Neural crest cell (in vitro differentiated cells): ENCODE results near the gene TYK2. TPM values are rescaled to one million over a fixed set of nuclear protein-coding genes. Genes with fewer than 3 reads are reported as not detected.
A peak's percentile ranks its signal among the peaks of the same experiment; 100 is the strongest.

Source experiments
- DNase-seq: peaks from one replicate; pipeline ENCODE4 v3.0.0; 2021; ENCODE audit warnings: low read depth, mixed read lengths, low spot score
- H3K27ac Mint-ChIP-seq: one replicate; pipeline ENCODE4 v1.8.0; 2021; ENCODE audit warnings: mild to moderate bottlenecking, mixed read lengths; ENCODE audit not compliant: unreplicated experiment
- H3K27me3 Mint-ChIP-seq: 2 replicates; pipeline ENCODE4 v1.8.0; 2021; ENCODE audit warnings: low read depth, mild to moderate bottlenecking, mixed read lengths
- H3K36me3 Mint-ChIP-seq: 2 replicates; pipeline ENCODE4 v1.8.0; 2021; ENCODE audit warnings: low read depth, mild to moderate bottlenecking, mixed read lengths
- H3K4me1 Mint-ChIP-seq: 2 replicates; pipeline ENCODE4 v1.8.0; 2021; ENCODE audit warnings: mixed read lengths
- H3K4me3 Mint-ChIP-seq: one replicate; pipeline ENCODE4 v1.8.0; 2021; ENCODE audit warnings: mild to moderate bottlenecking, mixed read lengths
- H3K9me3 Mint-ChIP-seq: 2 replicates; pipeline ENCODE4 v1.8.0; 2021; ENCODE audit warnings: mixed read lengths
- CTCF ChIP-seq: fragments of 200-600 bp; sonication (generic); conservative IDR thresholded peaks from 2 replicates; pipeline ENCODE4 v1.5.0; 2021; ENCODE audit warnings: antibody characterized with exemption, mild to moderate bottlenecking
- total RNA-seq: library from RNA; stranded (reverse); gene quantifications from 2 replicates; pipeline ENCODE4 v1.2.1, GENCODE V29; 2021

TYK2 gene
- total RNA-seq, 1 donor from 2014 or later: 103 TPM

DNA sequence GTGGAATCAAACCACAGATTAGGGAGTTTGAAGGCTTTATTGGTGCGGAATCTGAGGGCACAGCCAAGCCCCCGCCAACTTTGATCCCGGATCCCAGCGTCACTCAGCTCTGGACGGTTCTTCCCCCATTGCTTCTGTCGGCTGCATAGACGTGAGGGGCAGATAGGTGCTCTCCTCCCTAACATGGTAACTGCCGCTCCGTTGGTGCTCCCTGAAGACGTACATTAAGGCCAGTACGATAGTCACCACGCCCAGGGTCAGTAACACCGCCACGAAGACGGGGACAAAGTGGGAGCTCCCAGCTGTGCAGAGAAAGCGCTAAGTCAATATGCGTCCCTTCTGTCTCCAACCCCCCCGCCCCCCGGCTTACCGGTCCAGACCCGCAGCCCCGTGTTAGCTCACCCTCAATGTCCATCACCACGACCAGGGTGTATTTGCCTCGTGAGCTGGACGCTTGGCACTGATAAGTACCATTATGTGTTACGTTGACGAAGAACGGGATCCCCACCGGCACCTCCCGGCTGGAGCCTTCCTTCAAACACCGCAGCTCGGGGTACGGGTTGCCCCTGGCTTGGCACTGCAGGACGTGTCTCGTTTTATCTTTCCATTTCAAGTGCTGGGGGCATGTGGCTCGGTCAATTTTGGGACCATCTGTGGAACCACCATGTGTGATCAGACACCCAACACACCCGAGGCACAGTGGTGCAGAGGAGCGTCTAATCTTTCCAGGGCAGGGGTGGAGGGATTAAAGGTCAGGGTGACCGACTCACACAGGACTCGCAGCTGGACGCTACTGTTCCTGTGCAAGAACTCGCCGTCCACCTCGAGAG is 46.4 kb downstream of the TYK2 start:
- TF ChIP-seq CTCF: no peak
- peak; percentile 18 for DNase-seq

DNA sequence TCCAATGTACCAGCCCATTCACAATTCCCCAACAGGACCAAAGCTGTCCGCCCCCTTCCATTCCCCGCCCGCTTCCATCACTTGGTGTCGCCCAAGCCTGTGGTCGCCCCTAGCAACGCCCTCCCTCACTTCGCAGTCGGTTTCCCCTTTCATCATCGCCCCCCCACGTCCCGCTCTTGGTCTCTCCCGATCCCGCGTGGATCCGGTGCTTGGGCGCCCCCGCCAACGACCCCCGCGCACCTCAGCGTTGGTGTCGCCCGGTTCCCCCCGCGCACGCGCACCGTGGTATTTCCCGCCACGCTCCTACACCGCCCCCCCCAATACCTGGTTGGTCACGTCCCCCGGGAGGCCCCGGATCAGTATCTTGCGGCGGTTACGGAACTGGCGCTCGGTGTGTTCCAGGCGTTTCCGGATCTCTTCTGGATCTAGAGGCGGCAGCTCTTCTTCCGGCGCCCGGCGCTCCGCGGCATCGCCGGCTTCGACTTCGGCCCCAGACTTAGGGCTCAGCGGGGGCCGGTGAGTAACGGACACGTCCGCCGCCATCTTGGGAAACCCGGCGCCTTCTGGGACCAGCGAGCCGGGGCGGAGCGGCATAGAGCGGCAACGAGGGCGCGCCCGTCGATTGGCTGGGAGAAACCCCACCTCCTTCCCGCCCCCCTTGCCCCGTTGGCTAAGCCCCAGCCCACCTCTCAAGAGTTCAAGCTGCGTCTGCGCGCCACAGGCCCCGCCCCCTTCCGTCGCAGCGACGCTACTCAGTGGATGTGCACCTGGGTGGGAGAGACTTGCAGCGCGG is 47.2 kb downstream of the TYK2 start, which contains the start of gene RAVER1:
Gene RAVER1 (minus strand): TSS at position 565 of the 793 bp plus-strand sequence. CDS start 22 bp downstream, at position 543.
- peak within 1 kb of the TSS; percentile 99 for H3K4me3 Mint-ChIP-seq
- TF ChIP-seq CTCF: no peak
- H3K9me3 Mint-ChIP-seq: no peaks in the 10 kb centered on the region
- no peaks in the 10 kb centered on the region for H3K27me3 Mint-ChIP-seq
- peaks cover 3% of the 10 kb centered on the region for H3K36me3 Mint-ChIP-seq
- peak within 1 kb of the TSS; percentile 99 for H3K27ac Mint-ChIP-seq
- peaks cover 32% of the 10 kb centered on the region for H3K4me1 Mint-ChIP-seq
- DNase-seq: peak; percentile 94

More for the DNA sequence above, 46.4 kb downstream of the TYK2 start:
- Mint-ChIP-seq H3K9me3 (no peaks in the 10 kb centered on the region), H3K4me1 (peaks cover 32% of the 10 kb centered on the region), H3K27ac (peak overlapping the region; percentile 99), H3K4me3 (peak overlapping the region; percentile 99), H3K27me3 (no peaks in the 10 kb centered on the region), H3K36me3 (peaks cover 3% of the 10 kb centered on the region)

- H3K36me3 Mint-ChIP-seq: peaks cover 3% of the 10 kb centered on the region
- H3K4me1 Mint-ChIP-seq: peaks cover 32% of the 10 kb centered on the region
Measured at GRCh38 chr19:10332158-10332964, 48.0 kb downstream of the TYK2 start.

GRCh38 chr19:10329555-10329954 is 50.8 kb downstream of the TYK2 start:
- peaks cover 3% of the 10 kb centered on the region for H3K36me3 Mint-ChIP-seq
- no peak for TF ChIP-seq CTCF
- no peak for DNase-seq
- peaks cover 26% of the 10 kb centered on the region for H3K4me1 Mint-ChIP-seq
- no peak overlapping the region for H3K27ac Mint-ChIP-seq
- no peaks in the 10 kb centered on the region for H3K9me3 Mint-ChIP-seq
- H3K4me3 Mint-ChIP-seq: peak overlapping the region; percentile 19
- H3K27me3 Mint-ChIP-seq: no peaks in the 10 kb centered on the region

More at GRCh38 chr19:10332158-10332964, 48.0 kb downstream of the TYK2 start:
- Mint-ChIP-seq H3K27me3 (no peaks in the 10 kb centered on the region), H3K9me3 (no peaks in the 10 kb centered on the region), H3K4me3 (peak overlapping the region; percentile 99), H3K27ac (peak overlapping the region; percentile 99)
- no peak for DNase-seq
- no peak for TF ChIP-seq CTCF
